ENCODE results near the gene AGAP1. TPM values are rescaled to one million over a fixed set of nuclear protein-coding genes. Genes with fewer than 3 reads are reported as not detected.

Gene AGAP1
- polyA plus RNA-seq, 1 donor from 2014 or later = 17.4 TPM

DNA sequence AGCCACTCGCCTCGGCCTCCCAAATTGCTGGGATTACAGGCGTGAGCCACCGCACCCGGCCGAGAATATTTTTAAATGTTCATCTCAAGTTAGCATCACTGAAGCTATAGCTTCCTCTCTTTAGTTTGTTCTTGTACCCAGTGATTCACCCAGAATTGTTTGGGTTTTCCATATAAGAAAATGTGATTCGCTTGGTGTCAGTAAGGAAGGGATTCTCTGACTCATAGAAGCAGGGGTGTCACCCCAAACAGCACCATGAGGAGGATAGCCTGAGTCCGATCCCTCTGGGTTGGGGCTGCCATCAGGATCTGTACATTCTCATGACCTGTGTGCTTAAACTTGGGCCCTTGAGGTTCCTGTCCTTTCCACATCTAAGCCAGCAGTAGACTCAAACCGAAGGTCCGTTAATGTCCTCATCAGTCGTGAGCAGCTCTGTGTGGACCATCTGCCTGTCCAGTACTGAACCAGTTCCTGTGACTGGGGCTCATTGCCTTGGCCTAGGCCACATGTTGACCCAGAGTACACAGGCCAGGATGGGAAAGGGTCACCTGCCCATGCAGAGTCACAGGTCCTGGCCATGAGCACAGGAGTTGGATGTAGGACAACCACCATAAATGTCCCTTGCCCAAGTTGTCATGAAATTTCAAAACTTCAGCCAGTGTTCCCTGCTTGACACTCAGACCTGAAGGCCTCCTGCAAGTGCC lies 362.5 kb downstream of the AGAP1 start:
- H3K27ac ChIP-seq (ENCODE audit: low read length) = no peak overlapping the region
- H3K9me3 ChIP-seq (ENCODE audit: low read length) = no peaks in the 10 kb centered on the region
- no peak overlapping the region for H3K4me3 ChIP-seq (ENCODE audit: low read length)
- no peaks in the 10 kb centered on the region for H3K9me2 ChIP-seq (ENCODE audit: insufficient read depth, low read length)
- TF ChIP-seq, protein P1, sequence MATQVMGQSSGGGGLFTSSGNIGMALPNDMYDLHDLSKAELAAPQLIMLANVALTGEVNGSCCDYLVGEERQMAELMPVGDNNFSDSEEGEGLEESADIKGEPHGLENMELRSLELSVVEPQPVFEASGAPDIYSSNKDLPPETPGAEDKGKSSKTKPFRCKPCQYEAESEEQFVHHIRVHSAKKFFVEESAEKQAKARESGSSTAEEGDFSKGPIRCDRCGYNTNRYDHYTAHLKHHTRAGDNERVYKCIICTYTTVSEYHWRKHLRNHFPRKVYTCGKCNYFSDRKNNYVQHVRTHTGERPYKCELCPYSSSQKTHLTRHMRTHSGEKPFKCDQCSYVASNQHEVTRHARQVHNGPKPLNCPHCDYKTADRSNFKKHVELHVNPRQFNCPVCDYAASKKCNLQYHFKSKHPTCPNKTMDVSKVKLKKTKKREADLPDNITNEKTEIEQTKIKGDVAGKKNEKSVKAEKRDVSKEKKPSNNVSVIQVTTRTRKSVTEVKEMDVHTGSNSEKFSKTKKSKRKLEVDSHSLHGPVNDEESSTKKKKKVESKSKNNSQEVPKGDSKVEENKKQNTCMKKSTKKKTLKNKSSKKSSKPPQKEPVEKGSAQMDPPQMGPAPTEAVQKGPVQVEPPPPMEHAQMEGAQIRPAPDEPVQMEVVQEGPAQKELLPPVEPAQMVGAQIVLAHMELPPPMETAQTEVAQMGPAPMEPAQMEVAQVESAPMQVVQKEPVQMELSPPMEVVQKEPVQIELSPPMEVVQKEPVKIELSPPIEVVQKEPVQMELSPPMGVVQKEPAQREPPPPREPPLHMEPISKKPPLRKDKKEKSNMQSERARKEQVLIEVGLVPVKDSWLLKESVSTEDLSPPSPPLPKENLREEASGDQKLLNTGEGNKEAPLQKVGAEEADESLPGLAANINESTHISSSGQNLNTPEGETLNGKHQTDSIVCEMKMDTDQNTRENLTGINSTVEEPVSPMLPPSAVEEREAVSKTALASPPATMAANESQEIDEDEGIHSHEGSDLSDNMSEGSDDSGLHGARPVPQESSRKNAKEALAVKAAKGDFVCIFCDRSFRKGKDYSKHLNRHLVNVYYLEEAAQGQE (IDR thresholded peaks at IDR 0.05; ENCODE audit: borderline replicate concordance) = no peak
- TF ChIP-seq MXI1 (conservative IDR thresholded peaks at IDR 0.05; ENCODE audit: poor library complexity, severe bottlenecking) (no peak), SMC3 (conservative IDR thresholded peaks at IDR 0.05; ENCODE audit: poor library complexity) (no peak), RAD21 (conservative IDR thresholded peaks at IDR 0.05) (no peak), POLR2AphosphoS5 (IDR thresholded peaks at IDR 0.05) (no peak), EP300 (conservative IDR thresholded peaks at IDR 0.05; ENCODE audit: poor library complexity, severe bottlenecking) (no peak)
- no peaks in the 10 kb centered on the region for H3F3A ChIP-seq (ENCODE audit: insufficient read depth, low read length, poor library complexity, severe bottlenecking)
- no peaks in the 10 kb centered on the region for H3K27me3 ChIP-seq (ENCODE audit: insufficient read depth, low read depth, low read length)
- H3K9ac ChIP-seq (ENCODE audit: low read length) = no peak overlapping the region
- H3K79me2 ChIP-seq (replicated peaks; ENCODE audit: insufficient read depth, low read length) = no peaks in the 10 kb centered on the region
- no peaks in the 10 kb centered on the region for H4K20me1 ChIP-seq (ENCODE audit: insufficient read depth)
- no peaks in the 10 kb centered on the region for H3K36me3 ChIP-seq (ENCODE audit: insufficient read depth, low read length)
- H3K4me2 ChIP-seq (ENCODE audit: low read length) = no peak overlapping the region
- H2AFZ ChIP-seq (ENCODE audit: low read depth, low read length) = no peak overlapping the region

DNA sequence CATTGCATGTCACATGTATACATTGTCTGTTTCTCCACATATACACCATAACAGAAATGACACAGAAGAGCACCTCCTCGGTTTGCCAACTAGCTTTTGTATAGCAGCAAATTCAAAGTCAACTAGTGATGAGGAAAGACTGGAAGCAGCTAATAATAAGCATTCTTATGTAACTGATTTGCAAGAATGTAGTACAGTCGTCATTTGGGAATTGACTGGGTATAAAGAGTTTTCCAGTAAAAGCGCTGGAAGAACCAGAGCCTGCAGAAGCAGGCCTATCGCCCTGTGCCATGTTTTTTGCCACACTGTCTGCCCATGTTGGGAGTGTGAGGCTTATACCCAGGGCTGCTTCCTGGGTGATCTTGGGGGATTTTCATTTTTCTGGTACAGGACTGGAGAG lies 363.8 kb downstream of the AGAP1 start:
- H3K36me3 ChIP-seq (ENCODE audit: insufficient read depth, low read length) = no peaks in the 10 kb centered on the region
- no peaks in the 10 kb centered on the region for H3F3A ChIP-seq (ENCODE audit: insufficient read depth, low read length, poor library complexity, severe bottlenecking)
- H3K27me3 ChIP-seq (ENCODE audit: insufficient read depth, low read depth, low read length) = no peaks in the 10 kb centered on the region
- H3K27ac ChIP-seq (ENCODE audit: low read length) = no peak overlapping the region
- no peak overlapping the region for H2AFZ ChIP-seq (ENCODE audit: low read depth, low read length)
- H3K9me2 ChIP-seq (ENCODE audit: insufficient read depth, low read length) = no peaks in the 10 kb centered on the region
- H3K4me2 ChIP-seq (ENCODE audit: low read length) = no peak overlapping the region
- no peaks in the 10 kb centered on the region for H4K20me1 ChIP-seq (ENCODE audit: insufficient read depth)
- TF ChIP-seq TAF1 (IDR thresholded peaks at IDR 0.05; ENCODE audit: low read depth) = no peak
- TF ChIP-seq, protein P1 (IDR thresholded peaks at IDR 0.05; ENCODE audit: borderline replicate concordance) = no peak
- TF ChIP-seq, protein P2, sequence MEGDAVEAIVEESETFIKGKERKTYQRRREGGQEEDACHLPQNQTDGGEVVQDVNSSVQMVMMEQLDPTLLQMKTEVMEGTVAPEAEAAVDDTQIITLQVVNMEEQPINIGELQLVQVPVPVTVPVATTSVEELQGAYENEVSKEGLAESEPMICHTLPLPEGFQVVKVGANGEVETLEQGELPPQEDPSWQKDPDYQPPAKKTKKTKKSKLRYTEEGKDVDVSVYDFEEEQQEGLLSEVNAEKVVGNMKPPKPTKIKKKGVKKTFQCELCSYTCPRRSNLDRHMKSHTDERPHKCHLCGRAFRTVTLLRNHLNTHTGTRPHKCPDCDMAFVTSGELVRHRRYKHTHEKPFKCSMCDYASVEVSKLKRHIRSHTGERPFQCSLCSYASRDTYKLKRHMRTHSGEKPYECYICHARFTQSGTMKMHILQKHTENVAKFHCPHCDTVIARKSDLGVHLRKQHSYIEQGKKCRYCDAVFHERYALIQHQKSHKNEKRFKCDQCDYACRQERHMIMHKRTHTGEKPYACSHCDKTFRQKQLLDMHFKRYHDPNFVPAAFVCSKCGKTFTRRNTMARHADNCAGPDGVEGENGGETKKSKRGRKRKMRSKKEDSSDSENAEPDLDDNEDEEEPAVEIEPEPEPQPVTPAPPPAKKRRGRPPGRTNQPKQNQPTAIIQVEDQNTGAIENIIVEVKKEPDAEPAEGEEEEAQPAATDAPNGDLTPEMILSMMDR (IDR thresholded peaks at IDR 0.05; ENCODE audit: poor library complexity, severe bottlenecking) = no peak
- TF ChIP-seq EP300 (conservative IDR thresholded peaks at IDR 0.05; ENCODE audit: poor library complexity, severe bottlenecking) = no peak
- no peak for TF ChIP-seq SMC3 (conservative IDR thresholded peaks at IDR 0.05; ENCODE audit: poor library complexity)
- TF ChIP-seq RAD21 (conservative IDR thresholded peaks at IDR 0.05) = no peak
- TF ChIP-seq EZH2 (IDR thresholded peaks at IDR 0.05; ENCODE audit: borderline replicate concordance, insufficient read depth, low read length, poor library complexity, severe bottlenecking) = no peak
- TF ChIP-seq POLR2AphosphoS5 (IDR thresholded peaks at IDR 0.05) = no peak
- no peak for TF ChIP-seq MXI1 (conservative IDR thresholded peaks at IDR 0.05; ENCODE audit: poor library complexity, severe bottlenecking)
- H3K79me2 ChIP-seq (replicated peaks; ENCODE audit: insufficient read depth, low read length) = no peaks in the 10 kb centered on the region
- H3K9ac ChIP-seq (ENCODE audit: low read length) = no peak overlapping the region
- H3K9me3 ChIP-seq (ENCODE audit: low read length) = no peaks in the 10 kb centered on the region
- no peak overlapping the region for H3K4me3 ChIP-seq (ENCODE audit: low read length)

All from neural cell (in vitro differentiated cells).